PC-3 (cell line): Measurements from ENCODE around the gene PRAMEF12.

Experiments
- EZH2 ChIP-seq: fragments of 300-600 bp; sonication (generic); IDR thresholded peaks from one replicate; pipeline ENCODE4 v1.6.1; 2017; ENCODE audit warnings: antibody characterized with exemption, mild to moderate bottlenecking, low read length; ENCODE audit not compliant: unreplicated experiment
- TF ChIP-seq, protein P1 (sequence below): fragments of 300-600 bp; sonication (generic); conservative IDR thresholded peaks from 2 replicates; pipeline ENCODE4 v1.5.1; 2017; ENCODE audit warnings: antibody characterized with exemption, low read depth, mild to moderate bottlenecking, low read length

DNA sequence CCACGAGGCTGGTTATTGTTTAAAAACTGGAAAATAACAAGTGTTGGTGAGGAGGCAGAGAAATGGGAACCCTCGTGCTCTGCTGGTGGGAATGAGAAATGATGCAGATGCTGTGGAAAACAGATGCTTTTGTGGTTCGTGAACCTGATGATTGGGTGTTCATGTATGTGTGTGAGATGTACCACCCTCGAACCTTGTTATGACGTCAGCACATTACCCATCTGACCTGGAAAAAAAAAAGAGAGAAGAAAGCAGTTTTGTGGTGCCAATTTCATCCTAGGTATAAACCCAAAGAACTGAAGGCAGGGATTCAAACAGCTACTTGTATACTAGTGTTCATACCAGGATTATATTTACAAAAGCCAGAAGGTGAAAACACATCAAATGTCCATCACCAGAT lies 33.9 kb upstream of the PRAMEF12 start:
- TF ChIP-seq, protein P1, sequence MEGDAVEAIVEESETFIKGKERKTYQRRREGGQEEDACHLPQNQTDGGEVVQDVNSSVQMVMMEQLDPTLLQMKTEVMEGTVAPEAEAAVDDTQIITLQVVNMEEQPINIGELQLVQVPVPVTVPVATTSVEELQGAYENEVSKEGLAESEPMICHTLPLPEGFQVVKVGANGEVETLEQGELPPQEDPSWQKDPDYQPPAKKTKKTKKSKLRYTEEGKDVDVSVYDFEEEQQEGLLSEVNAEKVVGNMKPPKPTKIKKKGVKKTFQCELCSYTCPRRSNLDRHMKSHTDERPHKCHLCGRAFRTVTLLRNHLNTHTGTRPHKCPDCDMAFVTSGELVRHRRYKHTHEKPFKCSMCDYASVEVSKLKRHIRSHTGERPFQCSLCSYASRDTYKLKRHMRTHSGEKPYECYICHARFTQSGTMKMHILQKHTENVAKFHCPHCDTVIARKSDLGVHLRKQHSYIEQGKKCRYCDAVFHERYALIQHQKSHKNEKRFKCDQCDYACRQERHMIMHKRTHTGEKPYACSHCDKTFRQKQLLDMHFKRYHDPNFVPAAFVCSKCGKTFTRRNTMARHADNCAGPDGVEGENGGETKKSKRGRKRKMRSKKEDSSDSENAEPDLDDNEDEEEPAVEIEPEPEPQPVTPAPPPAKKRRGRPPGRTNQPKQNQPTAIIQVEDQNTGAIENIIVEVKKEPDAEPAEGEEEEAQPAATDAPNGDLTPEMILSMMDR = no peak
- TF ChIP-seq EZH2 = no peak
